HG03565 (cell line): ENCODE measurements around the gene CADPS.

ENCODE experiments used
- ATAC-seq: cut with Tn5 transposase; IDR thresholded peaks from one replicate; pipeline ENCODE4 v1.9.1; 2021; ENCODE audit warnings: mild to moderate bottlenecking, moderate library complexity; ENCODE audit not compliant: unreplicated experiment

CADPS gene

GRCh38 chr3:62529230-62529629 lies 346.0 kb downstream of the CADPS start:
- no peak for ATAC-seq

- ATAC-seq, result no peak
Measured at GRCh38 chr3:62527474-62527873, 347.7 kb downstream of the CADPS start.

GRCh38 chr3:62525281-62525680 lies 349.9 kb downstream of the CADPS start:
- ATAC-seq, result no peak

GRCh38 chr3:62523672-62524071 lies 351.5 kb downstream of the CADPS start:
- no peak for ATAC-seq

- no peak for ATAC-seq
Measured at GRCh38 chr3:62521464-62522105, 353.6 kb downstream of the CADPS start.

GRCh38 chr3:62503516-62503915 lies 371.7 kb downstream of the CADPS start:
- ATAC-seq, result no peak

GRCh38 chr3:62502315-62503300 lies 372.6 kb downstream of the CADPS start:
- no peak for ATAC-seq

- ATAC-seq, result no peak
Measured at GRCh38 chr3:62501289-62501668, 373.9 kb downstream of the CADPS start.

GRCh38 chr3:62500556-62501288 lies 374.5 kb downstream of the CADPS start:
- no peak for ATAC-seq

- no peak for ATAC-seq
Measured at GRCh38 chr3:62497156-62497555, 378.1 kb downstream of the CADPS start.

GRCh38 chr3:62496503-62496902 lies 378.7 kb downstream of the CADPS start:
- no peak for ATAC-seq

- no peak for ATAC-seq
Measured at GRCh38 chr3:62493109-62493801, 382.0 kb downstream of the CADPS start.

- ATAC-seq, result no peak
Measured at GRCh38 chr3:62482961-62483360, 392.3 kb downstream of the CADPS start.

GRCh38 chr3:62481962-62482361 lies 393.3 kb downstream of the CADPS start:
- ATAC-seq, result no peak

GRCh38 chr3:62480056-62480455 lies 395.2 kb downstream of the CADPS start:
- ATAC-seq, result no peak

- ATAC-seq, result no peak
Measured at GRCh38 chr3:62479326-62479725, 395.9 kb downstream of the CADPS start.

- ATAC-seq, result no peak
Measured at GRCh38 chr3:62475306-62475705, 399.9 kb downstream of the CADPS start.

GRCh38 chr3:62467966-62468722 lies 407.1 kb downstream of the CADPS start:
- no peak for ATAC-seq

- no peak for ATAC-seq
Measured at GRCh38 chr3:62462788-62463187, 412.4 kb downstream of the CADPS start.

- no peak for ATAC-seq
Measured at GRCh38 chr3:62462104-62462762, 413.0 kb downstream of the CADPS start.
